Erythroblast (primary cell): ENCODE results near the gene GPR153.

Source experiments
- GATA1 ChIP-seq: IDR thresholded peaks from 2 replicates; pipeline ENCODE4 v1.6.1; 2011; ENCODE audit warnings: low read depth, mild to moderate bottlenecking, control low read depth, low read length, moderate library complexity
- POLR2A ChIP-seq: IDR thresholded peaks from 2 replicates; pipeline ENCODE4 v1.6.1; 2011; ENCODE audit warnings: mild to moderate bottlenecking, low read length

- no peak for TF ChIP-seq POLR2A
- no peak for TF ChIP-seq GATA1
These were observed 54.4 kb downstream of the GPR153 start for GRCh38 chr1:6206520-6206855.
